Measurements from ENCODE around the gene PRTG. TPM values are rescaled to one million over a fixed set of nuclear protein-coding genes. Genes with fewer than 3 reads are reported as not detected.

PRTG gene
- total and polyA plus RNA-seq, 2 donors (not counting 1 experiment from before 2014, with no cell fraction given), result 2.1 to 4.0 TPM

DNA sequence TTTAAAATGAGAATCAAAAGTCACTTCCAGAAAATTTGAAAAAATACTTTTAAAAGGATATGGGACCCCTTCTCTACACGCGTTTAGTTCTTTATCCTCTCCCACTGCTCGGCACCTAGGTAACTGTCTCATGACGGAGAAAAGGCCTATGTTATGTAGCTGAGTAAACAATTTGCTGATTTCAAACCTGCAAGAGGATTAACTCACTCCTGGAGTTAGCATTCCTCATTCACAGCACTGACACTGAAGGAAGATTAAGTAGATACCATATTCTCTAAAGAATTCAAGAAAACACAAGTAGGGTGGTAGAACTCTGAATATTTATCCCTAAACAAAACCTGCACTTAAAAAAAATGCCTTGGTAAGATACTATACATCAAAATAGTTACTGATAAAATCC lies 124.6 kb downstream of the PRTG start:
- Histone ChIP-seq H4K20me1 (ENCODE audit: control insufficient read depth, extremely low read depth, insufficient read depth, low read length) (no peaks in the 10 kb centered on the region), H3K4me1 (ENCODE audit: control insufficient read depth, extremely low read depth, insufficient read depth, low read length) (no peaks in the 10 kb centered on the region), H2AFZ (ENCODE audit: low read length) (no peak overlapping the region), H3K9me3 (ENCODE audit: control insufficient read depth, insufficient read depth, low read depth, low read length) (no peaks in the 10 kb centered on the region), H3K27me3 (ENCODE audit: control insufficient read depth, insufficient read depth, low read length) (no peaks in the 10 kb centered on the region), H3K4me3 (replicated peaks in 1 of 4; ENCODE audit: control extremely low read depth in 1 of 4, insufficient read depth in 1 of 4, low read depth in 3 of 4, low read length in 4 of 4) (no peak overlapping the region), H3K9ac (ENCODE audit: insufficient read depth, low read length) (no peak overlapping the region), H3K79me2 (ENCODE audit: control insufficient read depth, insufficient read depth, low read length) (no peaks in the 10 kb centered on the region), H3K4me2 (ENCODE audit: extremely low read depth, insufficient read depth, low read length) (no peak overlapping the region), H3K36me3 (ENCODE audit: control insufficient read depth, insufficient read depth, low read length) (no peaks in the 10 kb centered on the region), H3K27ac (ENCODE audit: insufficient read depth, low read length) (no peak overlapping the region)
- DNase-seq (ENCODE audit: low read depth in 2 of 2), result no peak
- no peak for TF ChIP-seq CTCF (conservative IDR thresholded peaks at IDR 0.05 in 1 of 2, IDR thresholded peaks at IDR 0.05 in 1 of 2; ENCODE audit: low read depth in 1 of 2, low read length in 2 of 2)
- no peak for TF ChIP-seq EZH2 (IDR thresholded peaks at IDR 0.05; ENCODE audit: low read length, missing control alignments)

- Histone ChIP-seq H3K79me2 (ENCODE audit: control insufficient read depth, insufficient read depth, low read length) (no peaks in the 10 kb centered on the region), H4K20me1 (ENCODE audit: control insufficient read depth, extremely low read depth, insufficient read depth, low read length) (no peaks in the 10 kb centered on the region), H3K4me2 (ENCODE audit: extremely low read depth, insufficient read depth, low read length) (no peak overlapping the region), H3K27ac (ENCODE audit: insufficient read depth, low read length) (no peak overlapping the region), H3K27me3 (ENCODE audit: control insufficient read depth, insufficient read depth, low read length) (no peaks in the 10 kb centered on the region), H2AFZ (ENCODE audit: low read length) (no peak overlapping the region), H3K4me1 (ENCODE audit: control insufficient read depth, extremely low read depth, insufficient read depth, low read length) (no peaks in the 10 kb centered on the region), H3K36me3 (ENCODE audit: control insufficient read depth, insufficient read depth, low read length) (no peaks in the 10 kb centered on the region), H3K4me3 (replicated peaks in 1 of 4; ENCODE audit: control extremely low read depth in 1 of 4, insufficient read depth in 1 of 4, low read depth in 3 of 4, low read length in 4 of 4) (no peak overlapping the region), H3K9me3 (ENCODE audit: control insufficient read depth, insufficient read depth, low read depth, low read length) (no peaks in the 10 kb centered on the region), H3K9ac (ENCODE audit: insufficient read depth, low read length) (no peak overlapping the region)
- TF ChIP-seq EZH2 (IDR thresholded peaks at IDR 0.05; ENCODE audit: low read length, missing control alignments) (no peak), CTCF (conservative IDR thresholded peaks at IDR 0.05 in 1 of 2, IDR thresholded peaks at IDR 0.05 in 1 of 2; ENCODE audit: low read depth in 1 of 2, low read length in 2 of 2) (no peak)
- no peak for DNase-seq (ENCODE audit: low read depth in 2 of 2)
Measured at GRCh38 chr15:55615445-55615844, 127.5 kb downstream of the PRTG start.

GRCh38 chr15:55613727-55614126 lies 129.2 kb downstream of the PRTG start:
- H2AFZ ChIP-seq (ENCODE audit: low read length), result no peak overlapping the region
- no peaks in the 10 kb centered on the region for H3K4me1 ChIP-seq (ENCODE audit: control insufficient read depth, extremely low read depth, insufficient read depth, low read length)
- no peak overlapping the region for H3K4me2 ChIP-seq (ENCODE audit: extremely low read depth, insufficient read depth, low read length)
- no peaks in the 10 kb centered on the region for H4K20me1 ChIP-seq (ENCODE audit: control insufficient read depth, extremely low read depth, insufficient read depth, low read length)
- peak in 1 of 2 donors; percentile 31 for DNase-seq (ENCODE audit: low read depth in 2 of 2)
- H3K4me3 ChIP-seq (replicated peaks in 1 of 4; ENCODE audit: control extremely low read depth in 1 of 4, insufficient read depth in 1 of 4, low read depth in 3 of 4, low read length in 4 of 4), result no peak overlapping the region
- no peak for TF ChIP-seq EZH2 (IDR thresholded peaks at IDR 0.05; ENCODE audit: low read length, missing control alignments)
- TF ChIP-seq CTCF (conservative IDR thresholded peaks at IDR 0.05 in 1 of 2, IDR thresholded peaks at IDR 0.05 in 1 of 2; ENCODE audit: low read depth in 1 of 2, low read length in 2 of 2), result no peak
- no peaks in the 10 kb centered on the region for H3K36me3 ChIP-seq (ENCODE audit: control insufficient read depth, insufficient read depth, low read length)
- no peaks in the 10 kb centered on the region for H3K27me3 ChIP-seq (ENCODE audit: control insufficient read depth, insufficient read depth, low read length)
- no peak overlapping the region for H3K9ac ChIP-seq (ENCODE audit: insufficient read depth, low read length)
- no peaks in the 10 kb centered on the region for H3K9me3 ChIP-seq (ENCODE audit: control insufficient read depth, insufficient read depth, low read depth, low read length)
- H3K27ac ChIP-seq (ENCODE audit: insufficient read depth, low read length), result no peak overlapping the region
- no peaks in the 10 kb centered on the region for H3K79me2 ChIP-seq (ENCODE audit: control insufficient read depth, insufficient read depth, low read length)

Measured in fibroblast of lung (primary cell).